ENCODE data around the gene IL1RAPL1. TPM values are rescaled to one million over a fixed set of nuclear protein-coding genes. Genes with fewer than 3 reads are reported as not detected.
A peak's percentile ranks its signal among the peaks of the same experiment; 100 is the strongest.

The IL1RAPL1 gene
- total and polyA plus RNA-seq, 9 of the 15 experiments (the other 6 are each of a cell fraction or from before 2014, with no cell fraction given): 0.04 to 0.07 (median 0.04) TPM; not detected in 6

DNA sequence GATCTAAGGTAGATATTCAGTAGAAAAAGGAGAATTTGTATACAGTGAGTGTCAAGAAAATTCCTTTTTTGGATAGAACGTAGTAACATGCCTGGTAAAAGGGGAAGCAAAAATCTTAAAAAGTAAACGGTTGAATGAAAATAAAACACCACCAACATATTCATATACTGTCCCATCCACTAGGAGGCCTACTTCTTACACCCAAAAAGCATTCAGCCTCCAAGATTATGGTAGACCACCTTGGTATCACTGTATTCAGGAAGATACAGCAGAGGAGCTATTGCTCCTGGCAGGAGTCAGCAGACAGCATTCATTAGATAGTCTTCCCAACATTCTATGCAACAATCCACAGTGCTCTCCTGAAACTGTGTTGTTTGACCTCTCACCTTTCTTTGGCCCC, 1353.5 kb downstream of the IL1RAPL1 start (continued):
- TF ChIP-seq, protein P1, sequence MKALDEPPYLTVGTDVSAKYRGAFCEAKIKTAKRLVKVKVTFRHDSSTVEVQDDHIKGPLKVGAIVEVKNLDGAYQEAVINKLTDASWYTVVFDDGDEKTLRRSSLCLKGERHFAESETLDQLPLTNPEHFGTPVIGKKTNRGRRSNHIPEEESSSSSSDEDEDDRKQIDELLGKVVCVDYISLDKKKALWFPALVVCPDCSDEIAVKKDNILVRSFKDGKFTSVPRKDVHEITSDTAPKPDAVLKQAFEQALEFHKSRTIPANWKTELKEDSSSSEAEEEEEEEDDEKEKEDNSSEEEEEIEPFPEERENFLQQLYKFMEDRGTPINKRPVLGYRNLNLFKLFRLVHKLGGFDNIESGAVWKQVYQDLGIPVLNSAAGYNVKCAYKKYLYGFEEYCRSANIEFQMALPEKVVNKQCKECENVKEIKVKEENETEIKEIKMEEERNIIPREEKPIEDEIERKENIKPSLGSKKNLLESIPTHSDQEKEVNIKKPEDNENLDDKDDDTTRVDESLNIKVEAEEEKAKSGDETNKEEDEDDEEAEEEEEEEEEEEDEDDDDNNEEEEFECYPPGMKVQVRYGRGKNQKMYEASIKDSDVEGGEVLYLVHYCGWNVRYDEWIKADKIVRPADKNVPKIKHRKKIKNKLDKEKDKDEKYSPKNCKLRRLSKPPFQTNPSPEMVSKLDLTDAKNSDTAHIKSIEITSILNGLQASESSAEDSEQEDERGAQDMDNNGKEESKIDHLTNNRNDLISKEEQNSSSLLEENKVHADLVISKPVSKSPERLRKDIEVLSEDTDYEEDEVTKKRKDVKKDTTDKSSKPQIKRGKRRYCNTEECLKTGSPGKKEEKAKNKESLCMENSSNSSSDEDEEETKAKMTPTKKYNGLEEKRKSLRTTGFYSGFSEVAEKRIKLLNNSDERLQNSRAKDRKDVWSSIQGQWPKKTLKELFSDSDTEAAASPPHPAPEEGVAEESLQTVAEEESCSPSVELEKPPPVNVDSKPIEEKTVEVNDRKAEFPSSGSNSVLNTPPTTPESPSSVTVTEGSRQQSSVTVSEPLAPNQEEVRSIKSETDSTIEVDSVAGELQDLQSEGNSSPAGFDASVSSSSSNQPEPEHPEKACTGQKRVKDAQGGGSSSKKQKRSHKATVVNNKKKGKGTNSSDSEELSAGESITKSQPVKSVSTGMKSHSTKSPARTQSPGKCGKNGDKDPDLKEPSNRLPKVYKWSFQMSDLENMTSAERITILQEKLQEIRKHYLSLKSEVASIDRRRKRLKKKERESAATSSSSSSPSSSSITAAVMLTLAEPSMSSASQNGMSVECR (CRISPR knock-in tag; IDR thresholded peaks at IDR 0.05): no peak

DNA sequence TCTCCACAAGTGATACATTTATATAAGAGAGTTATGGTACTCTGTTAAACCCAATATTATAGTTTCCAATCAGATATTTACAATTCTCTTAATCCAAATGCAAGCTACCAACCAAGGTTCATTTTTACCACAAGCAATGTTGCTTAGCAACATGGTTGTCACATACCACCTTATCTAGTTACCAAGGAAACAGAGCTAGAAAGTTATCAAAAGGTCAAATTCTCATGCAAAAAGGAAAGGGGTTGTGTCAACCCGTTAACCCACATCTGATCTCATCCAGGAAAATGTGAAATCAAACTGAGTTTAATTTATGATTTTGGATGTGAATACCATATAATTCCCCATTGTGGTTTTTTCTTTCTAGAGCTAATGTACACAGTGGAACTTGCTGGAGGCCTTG, 1354.0 kb downstream of the IL1RAPL1 start:
- Histone ChIP-seq H3K4me2 (ENCODE audit: insufficient read depth, low read length) (no peak overlapping the region), H3K4me1 (replicated peaks in 1 of 2; ENCODE audit: control insufficient read depth in 2 of 2, insufficient read depth in 2 of 2, low read length in 2 of 2) (no peaks in the 10 kb centered on the region), H2AFZ (ENCODE audit: low read depth, low read length) (no peak overlapping the region), H3K9me1 (ENCODE audit: control insufficient read depth, insufficient read depth, low read length) (no peaks in the 10 kb centered on the region), H3K9ac (ENCODE audit: insufficient read depth in 1 of 2, low read depth in 2 of 2, low read length in 2 of 2) (no peak overlapping the region), H4K20me1 (replicated peaks; ENCODE audit: control insufficient read depth, insufficient read depth, low read length) (no peaks in the 10 kb centered on the region), H3K4me3 (no peak overlapping the region), H3K27ac (ENCODE audit: extremely low read depth, low read depth, low read length) (no peak overlapping the region), H3K79me2 (ENCODE audit: control insufficient read depth, insufficient read depth, low read length) (no peaks in the 10 kb centered on the region), H3K36me3 (ENCODE audit: control insufficient read depth, insufficient read depth, low read length) (no peaks in the 10 kb centered on the region), H3K9me3 (replicated peaks; ENCODE audit: control insufficient read depth, insufficient read depth, low read depth, low read length) (no peaks in the 10 kb centered on the region), H3K27me3 (ENCODE audit: control insufficient read depth in 2 of 2, insufficient read depth in 2 of 2, low read length in 2 of 2) (no peaks in the 10 kb centered on the region)
- FAIRE-seq: no peak
- intact Hi-C loops (cut with micrococcal nuclease) (no loop called here), in situ Hi-C loops (cut with MboI) (no loop called here)
- no peak for DNase-seq (ENCODE audit: extremely low read depth in 1 of 4, low spot score in 3 of 4)
- CTCF ChIA-PET (ENCODE audit: low intra/inter-chr PET ratio): no interaction called here
- ATAC-seq: no peak
- TF ChIP-seq SP2 (IDR thresholded peaks at IDR 0.05; ENCODE audit: extremely low read depth, low read depth, low read length, poor library complexity, severe bottlenecking): no peak
- peak; percentile 21; the same call in 1 of the 2 replicates for TF ChIP-seq RFX1 (IDR thresholded peaks at IDR 0.05)
- no peak for TF ChIP-seq NBN (IDR thresholded peaks at IDR 0.05; ENCODE audit: low read depth)
- POLR2A ChIA-PET: no interaction called here
- WGBS (ENCODE audit: insufficient coverage, low coverage, missing lambda C conversion rate): 0% methylated on average over 1 of the region's 1 CpG
- no TSS peak for BruUV-seq (replicated peaks)

All from K562 (cell line).